ENCODE measurements around the gene TTC1.

The TTC1 gene

GRCh38 chr5:160087199-160087598 is 78.3 kb downstream of the TTC1 start:
- no peak for DNase-seq (ENCODE audit: low read depth)

DNA sequence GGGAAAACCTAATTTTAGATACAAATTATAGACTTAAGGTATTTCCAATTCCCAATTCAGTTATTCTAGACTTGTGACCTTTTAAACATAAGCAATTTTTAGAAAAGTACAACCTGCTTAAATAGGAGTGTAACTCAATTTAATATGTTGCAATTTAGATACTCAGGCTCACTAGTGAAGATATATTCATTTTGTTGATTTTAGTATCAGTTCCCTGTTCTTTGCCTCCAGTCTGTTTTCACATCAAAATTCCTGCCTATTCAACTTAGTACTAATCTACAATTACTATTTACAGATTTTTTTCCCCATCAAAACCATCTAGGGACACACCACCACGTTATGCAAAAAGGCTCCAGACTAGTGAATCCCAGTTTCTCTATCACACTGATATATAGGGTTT is 79.9 kb downstream of the TTC1 start:
- DNase-seq (ENCODE audit: low read depth) = no peak

DNA sequence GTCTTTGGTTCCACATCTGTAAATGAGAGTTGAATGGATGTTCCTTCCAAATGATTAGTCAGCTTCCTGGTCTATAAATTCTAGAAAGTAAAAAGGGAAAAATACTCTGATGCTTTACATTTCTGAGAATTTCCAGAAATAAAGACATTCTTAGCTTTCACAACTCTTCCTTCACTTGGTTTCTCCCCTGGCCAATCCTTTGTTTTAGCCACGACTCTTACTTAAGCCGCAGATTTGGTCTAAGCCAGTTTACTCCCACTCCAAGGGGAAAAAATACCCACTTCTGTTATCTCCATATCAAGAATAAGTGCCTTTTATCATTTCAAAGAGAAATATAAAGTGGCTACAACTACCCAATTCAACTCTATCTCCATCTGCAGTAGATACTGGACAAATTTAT is 80.6 kb downstream of the TTC1 start:
- no peak for DNase-seq (ENCODE audit: low read depth)

- no peak for DNase-seq (ENCODE audit: low read depth)
Observed at GRCh38 chr5:160090059-160090458, 81.1 kb downstream of the TTC1 start.

GRCh38 chr5:160092514-160092913 is 83.6 kb downstream of the TTC1 start:
- DNase-seq (ENCODE audit: low read depth) = no peak

GRCh38 chr5:160092960-160093707 is 84.2 kb downstream of the TTC1 start:
- DNase-seq (ENCODE audit: low read depth) = no peak

GRCh38 chr5:160096178-160096577 is 87.2 kb downstream of the TTC1 start:
- no peak for DNase-seq (ENCODE audit: low read depth)

GRCh38 chr5:160097991-160098390 is 89.1 kb downstream of the TTC1 start:
- DNase-seq (ENCODE audit: low read depth) = no peak

GRCh38 chr5:160105686-160106360 is 96.9 kb downstream of the TTC1 start:
- no peak for DNase-seq (ENCODE audit: low read depth)

GRCh38 chr5:160108124-160108523 is 99.2 kb downstream of the TTC1 start:
- no peak for DNase-seq (ENCODE audit: low read depth)
